GM19467 (cell line): ENCODE data around the gene TBKBP1.
"Not testable (repeated sequence)": the region's sequence is repeated elsewhere in the genome, so short reads cannot be mapped to it uniquely, and the experiment has no call there.

Experiments
- ATAC-seq: cut with Tn5 transposase; IDR thresholded peaks from one replicate; pipeline ENCODE4 v1.9.1; 2021; ENCODE audit warnings: mild to moderate bottlenecking, moderate library complexity; ENCODE audit not compliant: unreplicated experiment

Gene TBKBP1

GRCh38 chr17:47678196-47678595, 15.8 kb upstream of the TBKBP1 start:
- ATAC-seq = no peak

- no peak for ATAC-seq
Measured at GRCh38 chr17:47682138-47682537, 11.8 kb upstream of the TBKBP1 start.

- ATAC-seq = not testable (repeated sequence)
Measured at GRCh38 chr17:47682727-47683126, 11.2 kb upstream of the TBKBP1 start.

GRCh38 chr17:47684025-47684424, 9.9 kb upstream of the TBKBP1 start:
- ATAC-seq = no peak

- ATAC-seq = no peak
Measured at GRCh38 chr17:47684535-47685193, 9.3 kb upstream of the TBKBP1 start.

GRCh38 chr17:47685556-47686275, 8.2 kb upstream of the TBKBP1 start:
- no peak for ATAC-seq

GRCh38 chr17:47686276-47686635, 7.7 kb upstream of the TBKBP1 start:
- no peak for ATAC-seq

- no peak for ATAC-seq
Measured at GRCh38 chr17:47686664-47687327, 7.2 kb upstream of the TBKBP1 start.

- ATAC-seq = no peak
Measured at GRCh38 chr17:47687328-47687690, 6.7 kb upstream of the TBKBP1 start.

GRCh38 chr17:47687748-47688147, 6.2 kb upstream of the TBKBP1 start:
- ATAC-seq = no peak

- ATAC-seq = no peak
Measured at GRCh38 chr17:47690121-47690520, 3.8 kb upstream of the TBKBP1 start.

- ATAC-seq = no peak
Measured at GRCh38 chr17:47692137-47692894, 1.6 kb upstream of the TBKBP1 start.

- no peak for ATAC-seq
Measured at GRCh38 chr17:47692895-47693730, 848 bp upstream of the TBKBP1 start.

GRCh38 chr17:47694581-47695428, 844 bp downstream of the TBKBP1 start:
- no peak for ATAC-seq

- ATAC-seq = no peak
Measured at GRCh38 chr17:47695429-47696376, 1.7 kb downstream of the TBKBP1 start.

- no peak for ATAC-seq
Measured at GRCh38 chr17:47696717-47697642, 3.0 kb downstream of the TBKBP1 start.

- ATAC-seq = no peak
Measured at GRCh38 chr17:47697906-47698711, 4.1 kb downstream of the TBKBP1 start.
